ENCODE data around the gene ILKAP. TPM values are rescaled to one million over a fixed set of nuclear protein-coding genes. Genes with fewer than 3 reads are reported as not detected.

ILKAP gene
- polyA plus RNA-seq, 1 of the 3 experiments (the other 2 are of a cell fraction) = 49.2 TPM

GRCh38 chr2:238145046-238145445, 58.4 kb downstream of the ILKAP start:
- DNase-seq = no peak
- no peaks in the 10 kb centered on the region for H3K27me3 ChIP-seq (ENCODE audit: insufficient read depth)
- ChIA-PET POLR2A (no interaction called here), CTCF (interaction anchor here (2.0 kb wide), 1 partner anchor 15 kb away, joined by 4 read pairs; no protein-coding TSS in a partner anchor)
- H3K4me3 ChIP-seq (ENCODE audit: low read depth in 2 of 2, low read length in 1 of 2) = no peak overlapping the region
- no peak overlapping the region for H2AFZ ChIP-seq (ENCODE audit: low read depth)
- no peaks in the 10 kb centered on the region for H3K36me3 ChIP-seq (replicated peaks in 1 of 2; ENCODE audit: control insufficient read depth in 1 of 2, insufficient read depth in 2 of 2, low read length in 1 of 2)
- no peaks in the 10 kb centered on the region for H3K79me2 ChIP-seq (ENCODE audit: insufficient read depth)
- peaks cover 9 to 10% of the 10 kb centered on the region in 2 experiments; a peak in 3 of 4 replicates for H3K4me1 ChIP-seq (ENCODE audit: control insufficient read depth in 1 of 2, insufficient read depth in 2 of 2, low read depth in 1 of 2, low read length in 1 of 2)
- H3F3A ChIP-seq (replicated peaks; ENCODE audit: insufficient read depth) = no peaks in the 10 kb centered on the region
- no peaks in the 10 kb centered on the region for H4K20me1 ChIP-seq (ENCODE audit: insufficient read depth)
- no peaks in the 10 kb centered on the region for H3K9me3 ChIP-seq
- H3K4me2 ChIP-seq = no peak overlapping the region
- no peaks in the 10 kb centered on the region for H3K9me2 ChIP-seq
- WGBS (ENCODE audit: low lambda C conversion rate) = 90% methylated on average over 1 of the region's 12 CpGs
- TF ChIP-seq TAF1 (IDR thresholded peaks at IDR 0.05; ENCODE audit: borderline replicate concordance, low read depth, low read length) (no peak), CTCF (IDR thresholded peaks at IDR 0.05) (no peak), GATA2 (CRISPR knock-in tag; IDR thresholded peaks at IDR 0.05) (no peak), REST (IDR thresholded peaks at IDR 0.05; ENCODE audit: low read depth, low read length) (no peak), ELF1 (IDR thresholded peaks at IDR 0.05) (no peak), GABPA (IDR thresholded peaks at IDR 0.05; ENCODE audit: low read depth) (no peak), JUND (IDR thresholded peaks at IDR 0.05) (no peak), RFX5 (IDR thresholded peaks at IDR 0.05; ENCODE audit: low read length) (no peak), CHD2 (IDR thresholded peaks at IDR 0.05; ENCODE audit: low read length, partially characterized antibody) (no peak), TCF12 (IDR thresholded peaks at IDR 0.05) (no peak), FOSL2 (IDR thresholded peaks at IDR 0.05; ENCODE audit: borderline replicate concordance, low read depth) (no peak), MEF2A (IDR thresholded peaks at IDR 0.05; ENCODE audit: borderline replicate concordance, low read depth) (no peak), YY1 (IDR thresholded peaks at IDR 0.05; ENCODE audit: low read depth) (no peak)
- TF ChIP-seq, protein P1, sequence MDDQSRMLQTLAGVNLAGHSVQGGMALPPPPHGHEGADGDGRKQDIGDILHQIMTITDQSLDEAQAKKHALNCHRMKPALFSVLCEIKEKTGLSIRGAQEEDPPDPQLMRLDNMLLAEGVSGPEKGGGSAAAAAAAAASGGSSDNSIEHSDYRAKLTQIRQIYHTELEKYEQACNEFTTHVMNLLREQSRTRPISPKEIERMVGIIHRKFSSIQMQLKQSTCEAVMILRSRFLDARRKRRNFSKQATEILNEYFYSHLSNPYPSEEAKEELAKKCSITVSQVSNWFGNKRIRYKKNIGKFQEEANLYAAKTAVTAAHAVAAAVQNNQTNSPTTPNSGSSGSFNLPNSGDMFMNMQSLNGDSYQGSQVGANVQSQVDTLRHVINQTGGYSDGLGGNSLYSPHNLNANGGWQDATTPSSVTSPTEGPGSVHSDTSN (IDR thresholded peaks at IDR 0.05) = no peak
- TF ChIP-seq, protein P2, sequence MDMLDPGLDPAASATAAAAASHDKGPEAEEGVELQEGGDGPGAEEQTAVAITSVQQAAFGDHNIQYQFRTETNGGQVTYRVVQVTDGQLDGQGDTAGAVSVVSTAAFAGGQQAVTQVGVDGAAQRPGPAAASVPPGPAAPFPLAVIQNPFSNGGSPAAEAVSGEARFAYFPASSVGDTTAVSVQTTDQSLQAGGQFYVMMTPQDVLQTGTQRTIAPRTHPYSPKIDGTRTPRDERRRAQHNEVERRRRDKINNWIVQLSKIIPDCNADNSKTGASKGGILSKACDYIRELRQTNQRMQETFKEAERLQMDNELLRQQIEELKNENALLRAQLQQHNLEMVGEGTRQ (IDR thresholded peaks at IDR 0.05; ENCODE audit: borderline replicate concordance, low read depth, low read length) = no peak
- TF ChIP-seq, protein P3, sequence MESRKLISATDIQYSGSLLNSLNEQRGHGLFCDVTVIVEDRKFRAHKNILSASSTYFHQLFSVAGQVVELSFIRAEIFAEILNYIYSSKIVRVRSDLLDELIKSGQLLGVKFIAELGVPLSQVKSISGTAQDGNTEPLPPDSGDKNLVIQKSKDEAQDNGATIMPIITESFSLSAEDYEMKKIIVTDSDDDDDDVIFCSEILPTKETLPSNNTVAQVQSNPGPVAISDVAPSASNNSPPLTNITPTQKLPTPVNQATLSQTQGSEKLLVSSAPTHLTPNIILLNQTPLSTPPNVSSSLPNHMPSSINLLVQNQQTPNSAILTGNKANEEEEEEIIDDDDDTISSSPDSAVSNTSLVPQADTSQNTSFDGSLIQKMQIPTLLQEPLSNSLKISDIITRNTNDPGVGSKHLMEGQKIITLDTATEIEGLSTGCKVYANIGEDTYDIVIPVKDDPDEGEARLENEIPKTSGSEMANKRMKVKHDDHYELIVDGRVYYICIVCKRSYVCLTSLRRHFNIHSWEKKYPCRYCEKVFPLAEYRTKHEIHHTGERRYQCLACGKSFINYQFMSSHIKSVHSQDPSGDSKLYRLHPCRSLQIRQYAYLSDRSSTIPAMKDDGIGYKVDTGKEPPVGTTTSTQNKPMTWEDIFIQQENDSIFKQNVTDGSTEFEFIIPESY (IDR thresholded peaks at IDR 0.05; ENCODE audit: borderline replicate concordance, low read depth) = no peak
- no peak overlapping the region for H3K9ac ChIP-seq
- no peak overlapping the region for H3K27ac ChIP-seq (ENCODE audit: low read depth in 2 of 2, low read length in 1 of 2)

Measured in SK-N-SH (cell line).